Measurements from ENCODE around the gene HBQ1.
"Not testable (repeated sequence)": the region's sequence is repeated elsewhere in the genome, so short reads cannot be mapped to it uniquely, and the experiment has no call there.

Gene HBQ1

DNA sequence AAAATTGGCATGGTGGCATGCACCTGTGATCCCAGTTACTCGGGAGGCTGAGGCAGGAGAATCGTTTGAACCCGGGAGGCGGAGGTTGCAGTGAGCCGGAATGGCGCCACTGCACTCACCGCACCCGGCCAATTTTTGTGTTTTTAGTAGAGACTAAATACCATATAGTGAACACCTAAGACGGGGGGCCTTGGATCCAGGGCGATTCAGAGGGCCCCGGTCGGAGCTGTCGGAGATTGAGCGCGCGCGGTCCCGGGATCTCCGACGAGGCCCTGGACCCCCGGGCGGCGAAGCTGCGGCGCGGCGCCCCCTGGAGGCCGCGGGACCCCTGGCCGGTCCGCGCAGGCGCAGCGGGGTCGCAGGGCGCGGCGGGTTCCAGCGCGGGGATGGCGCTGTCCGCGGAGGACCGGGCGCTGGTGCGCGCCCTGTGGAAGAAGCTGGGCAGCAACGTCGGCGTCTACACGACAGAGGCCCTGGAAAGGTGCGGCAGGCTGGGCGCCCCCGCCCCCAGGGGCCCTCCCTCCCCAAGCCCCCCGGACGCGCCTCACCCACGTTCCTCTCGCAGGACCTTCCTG is at the start of gene HBQ1:
Gene HBQ1, plus strand, starts transcription at position 359 of the 575 bp plus-strand sequence. Its CDS starts 28 bp downstream, at position 387.
- DNase-seq (ENCODE audit: insufficient read length, low spot score) = no peak
- FAIRE-seq = no peak

- no peak for FAIRE-seq
These were observed 49.6 kb upstream of the HBQ1 start for GRCh38 chr16:130533-131173.

DNA sequence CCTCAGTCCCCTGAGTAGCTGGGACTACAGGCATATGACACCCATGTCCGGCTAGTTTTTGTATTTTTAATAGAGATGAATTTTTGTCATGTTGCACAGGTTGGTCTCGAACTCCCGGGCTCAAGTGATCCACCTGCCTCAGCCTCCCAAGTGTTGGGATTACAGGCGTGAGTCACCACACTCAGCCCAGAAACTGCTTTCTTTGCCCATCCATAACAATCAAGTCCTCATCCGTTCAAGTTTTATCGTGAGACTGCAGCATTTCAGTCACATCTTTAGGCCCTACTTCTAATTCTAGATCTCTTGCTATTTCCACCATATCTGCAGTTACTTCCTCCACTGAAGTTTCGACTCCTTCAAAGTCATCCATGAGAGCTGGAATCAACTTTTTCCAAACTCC is 48.1 kb upstream of the HBQ1 start:
- no peak for FAIRE-seq
- DNase-seq (ENCODE audit: insufficient read length, low spot score) = no peak

More at GRCh38 chr16:130533-131173, 49.6 kb upstream of the HBQ1 start:
- DNase-seq (ENCODE audit: insufficient read length, low spot score) = no peak

DNA sequence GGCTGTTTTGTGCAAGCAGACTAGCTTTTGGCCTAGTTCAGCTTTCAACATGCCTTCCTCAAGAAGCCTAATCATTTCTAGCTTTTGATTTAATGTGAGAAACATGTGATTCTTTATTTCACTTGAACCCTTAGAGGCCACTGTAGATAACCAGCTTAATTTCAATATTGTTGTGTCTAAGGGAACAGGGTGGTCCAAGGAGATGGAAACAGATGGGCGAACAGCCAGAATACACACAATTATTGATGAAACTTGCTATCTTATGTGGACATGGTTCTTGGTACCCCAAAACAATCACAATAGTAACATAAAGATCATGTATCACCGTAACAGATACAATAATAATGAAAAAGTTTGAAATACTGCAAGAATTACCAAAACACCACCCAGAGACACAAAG is 46.5 kb upstream of the HBQ1 start:
- DNase-seq (ENCODE audit: insufficient read length, low spot score) (no peak), FAIRE-seq (no peak)

DNA sequence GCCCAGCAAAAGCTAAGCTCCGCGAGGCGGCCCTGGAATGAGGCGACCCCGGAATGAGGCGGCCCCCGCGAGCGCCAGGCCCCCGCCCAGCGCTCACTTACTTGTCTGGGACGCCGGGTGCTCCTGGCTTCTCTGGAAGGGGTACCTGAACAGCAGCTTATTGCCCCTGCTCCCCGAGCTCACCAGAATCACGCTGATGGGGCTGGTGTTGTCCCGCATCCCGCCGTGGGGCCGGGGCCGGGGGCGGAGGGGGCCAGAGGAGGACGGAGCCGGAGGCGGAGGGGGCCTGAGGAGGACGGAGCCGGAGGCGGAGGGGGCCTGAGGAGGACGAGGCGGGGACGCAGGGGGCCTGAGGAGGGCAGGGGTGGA is 42.2 kb upstream of the HBQ1 start:
- FAIRE-seq (no peak), DNase-seq (ENCODE audit: insufficient read length, low spot score) (no peak)

DNA sequence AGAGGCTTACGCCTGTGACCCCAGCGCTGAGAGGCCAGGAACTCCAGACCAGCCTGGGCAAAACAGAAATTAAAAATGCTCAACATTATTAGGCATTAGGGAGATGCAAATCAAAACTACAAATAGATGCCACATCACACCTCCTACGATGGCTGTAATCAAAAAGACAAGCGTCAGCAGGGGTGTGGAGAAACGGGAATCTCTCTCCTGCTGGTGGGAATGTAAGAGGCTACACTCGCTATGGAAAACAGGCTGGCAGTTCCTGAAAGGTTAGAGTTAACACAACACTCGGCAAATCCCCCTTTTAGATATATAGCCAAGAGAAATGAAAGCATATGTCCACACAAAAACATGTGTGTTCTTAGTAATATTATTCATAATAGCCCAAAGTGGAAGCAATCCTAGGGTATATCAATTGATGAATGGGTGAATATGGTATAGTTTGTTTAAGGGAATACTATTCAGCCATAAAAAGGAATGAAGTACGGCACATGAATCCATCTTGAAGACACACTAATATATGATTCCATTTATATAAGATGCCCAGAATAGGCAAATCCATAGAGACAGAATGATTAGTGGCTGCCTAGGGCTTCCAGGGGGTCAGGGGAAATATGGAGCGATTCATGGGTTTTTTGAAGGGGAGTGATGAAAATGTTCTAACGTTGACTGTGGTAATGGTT is 39.9 kb upstream of the HBQ1 start:
- FAIRE-seq (no peak), DNase-seq (ENCODE audit: insufficient read length, low spot score) (no peak)

DNA sequence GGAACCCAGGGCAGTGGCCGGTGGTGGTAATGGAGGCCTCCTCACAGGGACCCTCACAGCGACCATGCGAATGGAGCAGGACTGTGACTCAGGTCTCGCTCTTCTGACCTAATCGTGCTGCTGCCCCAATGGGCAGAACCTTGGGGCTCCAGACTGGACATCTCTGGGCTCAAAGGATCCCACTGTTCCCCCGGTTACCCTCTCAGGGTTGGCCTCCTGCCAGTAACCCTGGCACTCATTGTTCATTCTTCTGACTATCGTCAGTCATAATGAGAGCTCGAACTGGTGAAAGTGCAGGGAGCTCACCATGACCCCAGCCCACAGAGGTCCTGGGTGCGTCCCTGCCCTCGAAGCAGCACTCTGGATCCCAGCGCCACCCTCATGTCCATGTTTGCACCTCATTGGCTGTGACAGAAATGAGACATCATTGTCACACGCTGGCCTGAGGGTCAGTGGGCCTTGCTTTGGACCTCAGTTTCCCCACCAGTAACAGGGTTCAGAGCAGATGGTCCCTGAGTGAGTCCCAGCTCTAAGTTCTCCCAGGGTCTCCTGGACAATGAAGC is 37.8 kb upstream of the HBQ1 start:
- FAIRE-seq (no peak), DNase-seq (ENCODE audit: insufficient read length, low spot score) (no peak)

DNA sequence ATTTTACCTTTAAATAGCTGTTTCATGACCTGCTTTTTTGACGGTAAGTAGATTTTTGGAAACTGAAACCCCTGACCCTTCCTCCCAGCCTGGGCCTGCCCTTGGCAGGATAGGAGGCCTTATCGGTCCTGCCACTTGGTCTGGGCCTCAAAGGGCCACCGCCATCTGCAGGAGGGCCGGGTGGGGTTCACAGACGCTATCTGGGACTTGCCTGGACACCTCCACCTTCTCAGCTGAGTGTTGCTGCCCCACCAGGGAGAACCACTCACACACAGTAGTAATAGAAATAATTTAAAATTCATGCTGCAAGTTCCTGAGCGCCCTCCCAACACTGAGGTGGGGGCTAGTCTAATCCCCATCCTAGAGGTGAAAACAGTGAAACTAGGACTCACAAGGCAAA is 37.2 kb upstream of the HBQ1 start:
- DNase-seq (ENCODE audit: insufficient read length, low spot score) = no peak
- no peak for FAIRE-seq

- FAIRE-seq (no peak), DNase-seq (ENCODE audit: insufficient read length, low spot score) (no peak)
These were observed 36.8 kb upstream of the HBQ1 start for GRCh38 chr16:143456-143855.

- FAIRE-seq (no peak), DNase-seq (ENCODE audit: insufficient read length, low spot score) (no peak)
These were observed 35.4 kb upstream of the HBQ1 start for GRCh38 chr16:144797-145252.

DNA sequence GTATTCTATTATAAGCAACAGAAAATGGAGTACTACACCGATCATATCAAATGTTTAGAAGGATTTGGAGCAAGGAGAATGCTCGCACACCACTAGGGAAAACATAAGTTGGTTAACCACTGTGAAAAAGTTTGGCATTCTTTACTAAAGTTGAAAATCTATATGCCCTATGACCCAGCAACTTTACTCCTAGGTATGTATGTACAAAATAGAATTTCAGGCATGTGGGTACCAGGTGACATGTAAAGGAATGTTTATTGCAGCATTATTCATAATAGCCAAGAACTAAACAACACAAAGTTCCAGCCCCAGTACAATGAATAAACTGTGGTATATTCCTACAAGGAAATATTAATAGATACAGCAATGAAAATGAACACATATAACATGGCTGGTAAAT is 33.6 kb upstream of the HBQ1 start:
- FAIRE-seq = no peak
- no peak for DNase-seq (ENCODE audit: insufficient read length, low spot score)

DNA sequence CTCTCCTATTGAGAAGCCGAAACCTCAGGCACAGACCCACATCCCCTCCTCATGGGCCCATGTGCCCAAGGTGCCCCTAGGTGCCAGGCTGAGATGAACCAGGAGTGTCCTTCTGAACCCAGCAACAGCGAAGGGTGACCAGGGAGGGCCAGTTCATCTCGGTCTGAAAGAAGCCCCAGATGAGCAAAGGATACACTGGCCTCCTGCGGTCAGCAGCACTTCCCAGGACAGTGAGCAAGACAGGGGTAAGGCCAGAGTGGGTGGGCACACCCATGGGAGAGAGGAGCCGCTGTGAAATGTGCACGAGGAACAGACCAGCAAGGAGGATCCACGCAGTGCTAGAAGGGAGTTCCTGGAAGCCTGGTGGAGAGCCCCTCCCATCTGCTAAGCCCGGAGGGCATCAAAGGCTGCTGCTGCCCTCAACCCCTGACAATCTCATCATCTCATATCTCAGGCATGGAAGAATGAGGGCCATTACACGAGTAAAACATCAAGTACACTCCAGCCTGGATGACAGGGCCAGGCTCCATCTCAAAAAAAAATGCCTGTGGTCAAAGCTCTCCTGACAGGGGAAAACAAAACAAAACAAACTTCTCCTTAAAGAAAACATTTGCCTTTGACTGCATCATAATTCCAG is 31.1 kb upstream of the HBQ1 start:
- no peak for FAIRE-seq
- DNase-seq (ENCODE audit: insufficient read length, low spot score) = no peak

DNA sequence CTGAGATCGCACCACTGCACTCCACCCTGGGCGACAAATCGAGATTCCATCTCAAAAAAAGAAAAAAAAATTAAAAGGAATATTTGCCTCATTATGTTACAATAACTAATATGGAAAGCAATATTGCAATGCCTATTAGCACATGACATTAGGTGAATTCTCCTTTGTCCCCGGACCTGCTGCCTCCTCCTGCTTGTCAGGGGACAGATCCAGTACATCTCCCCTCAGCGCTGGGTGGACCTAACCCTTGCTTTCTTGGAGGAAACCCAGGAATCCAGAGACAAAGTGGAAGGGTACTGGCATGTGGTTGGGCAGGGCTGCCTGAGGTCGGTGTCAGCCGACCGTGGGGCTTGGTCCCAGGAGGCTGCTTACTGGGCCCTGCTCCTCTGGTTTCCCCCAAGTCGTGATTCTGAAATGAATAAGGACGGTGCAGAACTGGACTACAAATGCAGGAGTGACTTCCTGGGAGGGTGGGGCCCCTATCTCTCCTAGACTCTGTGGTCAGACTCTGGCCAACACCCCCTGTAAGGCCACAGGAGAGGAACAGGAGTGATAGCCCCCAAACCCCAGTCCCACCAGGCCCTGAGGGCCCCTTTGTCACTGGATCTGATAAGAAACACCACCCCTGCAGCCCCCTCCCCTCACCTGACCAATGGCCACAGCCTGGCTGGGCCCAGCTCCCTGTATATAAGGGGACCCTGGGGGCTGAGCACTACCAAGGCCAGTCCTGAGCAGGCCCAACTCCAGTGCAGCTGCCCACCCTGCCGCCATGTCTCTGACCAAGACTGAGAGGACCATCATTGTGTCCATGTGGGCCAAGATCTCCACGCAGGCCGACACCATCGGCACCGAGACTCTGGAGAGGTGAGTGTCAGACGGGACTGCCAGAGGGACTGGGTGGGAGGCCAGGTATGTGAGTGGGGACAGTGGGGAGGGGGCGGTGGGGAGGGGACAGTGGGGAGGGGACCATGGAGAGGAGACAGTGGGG is 27.8 kb upstream of the HBQ1 start, which contains the start of gene HBZ:
Gene HBZ, plus strand, starts transcription at position 504 of the 988 bp plus-strand sequence. Its CDS starts 266 bp downstream, at position 770.
- FAIRE-seq (no peak), DNase-seq (ENCODE audit: insufficient read length, low spot score) (no peak)

DNA sequence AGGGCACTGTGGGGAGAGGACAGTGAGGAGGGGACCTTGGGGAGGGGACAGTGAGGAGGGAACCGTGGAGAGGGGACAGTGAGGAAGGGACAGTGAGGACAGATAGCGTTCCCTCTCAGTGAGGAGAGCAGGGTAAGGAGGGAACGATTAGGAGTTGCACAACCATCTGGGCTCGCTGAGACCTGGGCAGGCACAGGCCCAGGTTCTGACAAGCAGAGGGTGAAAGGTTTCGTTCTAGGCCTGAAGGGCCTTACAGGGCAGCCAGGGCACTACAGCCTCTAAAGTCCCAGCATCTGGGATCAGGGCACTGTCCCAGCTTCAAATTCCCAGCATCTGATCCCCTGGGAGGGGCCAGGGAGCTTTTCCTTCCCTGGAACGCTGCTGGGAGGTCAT is 27.1 kb upstream of the HBQ1 start:
- not testable (repeated sequence) for DNase-seq (ENCODE audit: insufficient read length, low spot score); FAIRE-seq

DNA sequence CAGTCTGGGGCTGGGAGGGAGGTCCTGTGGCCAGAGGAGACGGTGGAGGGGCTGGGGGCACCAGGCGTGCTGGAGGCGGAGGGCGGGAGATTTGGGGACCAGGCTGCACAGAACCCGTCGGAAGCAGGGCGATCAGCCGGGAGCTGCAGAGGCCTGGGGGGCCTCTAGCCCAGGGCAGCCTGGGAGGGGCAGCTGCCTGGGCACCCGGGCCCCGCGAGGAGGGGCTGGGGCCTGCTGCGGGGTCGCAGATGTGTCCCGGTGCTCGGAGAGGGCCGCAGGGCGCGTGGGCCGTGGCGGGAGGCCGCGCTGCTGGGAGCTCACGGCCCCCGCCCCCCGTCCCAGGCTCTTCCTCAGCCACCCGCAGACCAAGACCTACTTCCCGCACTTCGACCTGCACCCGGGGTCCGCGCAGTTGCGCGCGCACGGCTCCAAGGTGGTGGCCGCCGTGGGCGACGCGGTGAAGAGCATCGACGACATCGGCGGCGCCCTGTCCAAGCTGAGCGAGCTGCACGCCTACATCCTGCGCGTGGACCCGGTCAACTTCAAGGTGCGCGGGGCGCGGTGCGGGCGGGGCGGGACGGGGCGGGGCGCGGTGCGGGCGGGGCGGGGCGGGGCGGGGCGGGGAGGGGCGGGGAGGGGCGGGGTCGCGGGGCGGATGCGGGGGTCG is 26.6 kb upstream of the HBQ1 start:
- FAIRE-seq = peak; percentile 45
- not testable (repeated sequence) for DNase-seq (ENCODE audit: insufficient read length, low spot score)

GRCh38 chr16:154217-155030 is 25.8 kb upstream of the HBQ1 start:
- DNase-seq (ENCODE audit: insufficient read length, low spot score) (no peak), FAIRE-seq (no peak)

GRCh38 chr16:155031-155398 is 25.2 kb upstream of the HBQ1 start:
- no peak for DNase-seq (ENCODE audit: insufficient read length, low spot score)
- no peak for FAIRE-seq

- no peak for DNase-seq (ENCODE audit: insufficient read length, low spot score)
- FAIRE-seq = no peak
These were observed 21.0 kb upstream of the HBQ1 start for GRCh38 chr16:159136-159849.
